ENCODE data around the gene GMCL2. TPM values are rescaled to one million over a fixed set of nuclear protein-coding genes. Genes with fewer than 3 reads are reported as not detected.

Gene GMCL2
- total and polyA plus RNA-seq, 7 experiments from 2014 or later = not detected

- peaks cover 0 to 8% (median 5%) of the 10 kb centered on the region in 5 donors for H3K36me3 Mint-ChIP-seq
- ATAC-seq = no peak
Observed at GRCh38 chr5:178155065-178155464, 32.1 kb downstream of the GMCL2 start.

DNA sequence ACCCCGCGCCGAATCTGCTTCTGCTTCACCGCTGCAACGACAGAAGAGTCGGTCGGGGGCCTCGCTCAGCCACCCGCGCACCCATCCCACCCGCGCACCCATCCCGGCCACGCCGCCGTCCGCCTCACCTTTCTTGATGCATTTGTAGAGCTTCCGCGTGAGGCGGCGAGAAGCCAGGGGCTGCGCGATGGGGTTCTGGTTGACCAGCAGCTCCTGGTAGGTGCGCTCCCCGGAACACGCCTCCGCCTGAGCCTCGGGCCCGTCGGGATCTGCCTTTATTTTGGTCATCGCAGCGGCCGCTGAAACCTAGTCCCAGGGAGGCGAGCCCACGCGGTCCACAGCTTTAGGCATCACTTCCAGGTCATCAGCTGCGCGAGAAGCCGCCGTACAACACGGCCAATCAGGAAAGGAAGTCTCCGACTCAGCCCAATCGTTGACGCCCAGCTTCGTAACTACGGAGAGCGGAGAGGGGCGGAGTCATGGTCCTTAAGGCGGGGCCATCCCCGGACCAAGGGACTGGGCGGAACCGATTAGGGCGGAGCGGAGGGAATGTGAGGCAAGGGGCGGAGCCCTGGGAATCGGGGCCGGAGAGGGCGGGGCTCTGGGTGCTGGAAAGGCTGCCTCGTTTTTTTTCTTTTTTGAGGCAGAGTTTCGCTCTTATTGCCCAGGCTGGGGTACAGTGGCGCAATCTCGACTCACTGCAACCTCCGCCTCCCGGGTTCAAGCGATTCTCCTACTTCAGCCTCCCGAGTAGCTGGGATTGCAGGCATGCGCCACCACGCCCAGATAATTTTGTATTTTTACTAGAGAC, 33.4 kb downstream of the GMCL2 start, which contains the start of gene NHP2:
TSS of gene NHP2 (minus strand) at position 356 of the 811 bp plus-strand sequence. CDS start at position 288, 68 bp downstream.
- intact Hi-C loops (cut with micrococcal nuclease) = loop anchor here (1.0 to 10.0 kb wide), 15 partner anchors 11 to 1644 kb away; partner anchors contain the start of genes HNRNPAB (in 2 of the 2), N4BP3 (in 2 of the 2), B4GALT7 (in 1 of the 2) and FAM193B (in 1 of the 2)
- H3K36me3 ChIP-seq (ENCODE audit: control insufficient read depth in 2 of 3, insufficient read depth in 3 of 3, low read length in 3 of 3) = peaks cover 0 to 27% (median 3%) of the 10 kb centered on the region in 3 experiments
- Mint-ChIP-seq H3K9me3 (no peaks in the 10 kb centered on the region), H3K27ac (peak within 1 kb of the TSS; percentile 55 to 96 (median 88)), H3K4me3 (peak within 1 kb of the TSS; percentile 88 to 98 (median 96)), H3K27me3 (peaks cover 0 to 1% (median 0%) of the 10 kb centered on the region in 5 donors), H3K4me1 (peaks cover 13 to 45% (median 38%) of the 10 kb centered on the region in 7 donors), H3K36me3 (peaks cover 0 to 12% (median 5%) of the 10 kb centered on the region in 5 donors)
- H3K27ac ChIP-seq (ENCODE audit: low read depth, low read length) = peak within 1 kb of the TSS; percentile 72
- H3K4me3 ChIP-seq (ENCODE audit: low read length) = peak within 1 kb of the TSS; percentile 85
- peaks cover 11 to 18% of the 10 kb centered on the region in 2 donors for H3K4me1 ChIP-seq (ENCODE audit: control insufficient read depth in 2 of 2, insufficient read depth in 2 of 2, low read length in 2 of 2)
- CTCF ChIA-PET = interaction anchor here (0.6 to 3.6 kb wide), 3 partner anchors 13 to 78 kb away, joined by 4 to 18 read pairs (median 9); no protein-coding TSS in a partner anchor
- DNase-seq = peak; percentile 89 to 98 (median 96)
- H3K27me3 ChIP-seq (ENCODE audit: control insufficient read depth in 2 of 2, insufficient read depth in 2 of 2, low read length in 2 of 2) = no peaks in the 10 kb centered on the region
- peak; percentile 100 for ATAC-seq
- POLR2A ChIA-PET = interaction anchor here (0.5 to 1.9 kb wide), 7 partner anchors 18 to 1735 kb away, joined by 3 to 11 read pairs (median 3); partner anchors contain the start of gene RMND5B
- H3K9me3 ChIP-seq (ENCODE audit: control insufficient read depth in 2 of 3, low read length in 3 of 3) = no peaks in the 10 kb centered on the region

More at GRCh38 chr5:178155065-178155464, 32.1 kb downstream of the GMCL2 start:
- H3K27me3 ChIP-seq (ENCODE audit: control insufficient read depth in 2 of 2, insufficient read depth in 2 of 2, low read length in 2 of 2) = no peaks in the 10 kb centered on the region
- intact Hi-C loops (cut with micrococcal nuclease) = loop anchor here (2.0 to 10.0 kb wide), 2 partner anchors 50 to 550 kb away; partner anchors contain the start of genes B4GALT7 (in 1 of the 2) and HNRNPAB (in 1 of the 2)
- ChIA-PET POLR2A (no interaction called here), CTCF (interaction anchor here (0.6 to 3.6 kb wide), 3 partner anchors 10 to 79 kb away, joined by 3 to 18 read pairs (median 3); no protein-coding TSS in a partner anchor)
- no peak overlapping the region for H3K4me3 ChIP-seq (ENCODE audit: low read length)
- Mint-ChIP-seq H3K27me3 (peaks cover 0 to 1% (median 0%) of the 10 kb centered on the region in 5 donors), H3K9me3 (no peaks in the 10 kb centered on the region), H3K4me1 (peaks cover 13 to 41% (median 34%) of the 10 kb centered on the region in 7 donors), H3K4me3 (peak overlapping the region in 4 of 10 donors; percentile 7 to 98 (median 90)), H3K27ac (peak overlapping the region in 1 of 9 donors; percentile 51)
- no peak overlapping the region for H3K27ac ChIP-seq (ENCODE audit: low read depth, low read length)
- DNase-seq = no peak
- H3K36me3 ChIP-seq (ENCODE audit: control insufficient read depth in 2 of 3, insufficient read depth in 3 of 3, low read length in 3 of 3) = peaks cover 0 to 14% (median 1%) of the 10 kb centered on the region in 3 experiments
- H3K9me3 ChIP-seq (ENCODE audit: control insufficient read depth in 2 of 3, low read length in 3 of 3) = no peaks in the 10 kb centered on the region
- H3K4me1 ChIP-seq (ENCODE audit: control insufficient read depth in 2 of 2, insufficient read depth in 2 of 2, low read length in 2 of 2) = peaks cover 11 to 18% of the 10 kb centered on the region in 2 donors

GRCh38 chr5:178152491-178153444, 34.4 kb downstream of the GMCL2 start:
- intact Hi-C loops (cut with micrococcal nuclease) = loop anchor here (1.0 to 10.0 kb wide), 11 partner anchors 22 to 1645 kb away; partner anchors contain the start of genes N4BP3 (in 2 of the 2), B4GALT7 (in 1 of the 2), FAM193B (in 1 of the 2) and HNRNPAB (in 1 of the 2)
- ChIA-PET CTCF (interaction anchor here (0.6 to 3.6 kb wide), 3 partner anchors 14 to 77 kb away, joined by 4 to 18 read pairs (median 9); no protein-coding TSS in a partner anchor), POLR2A (interaction anchor here (0.5 to 1.9 kb wide), 10 partner anchors 9 to 1734 kb away, joined by 3 to 11 read pairs (median 3); partner anchors contain the start of gene RMND5B)
- Histone ChIP-seq H3K9me3 (ENCODE audit: control insufficient read depth in 2 of 3, low read length in 3 of 3) (no peaks in the 10 kb centered on the region), H3K27ac (ENCODE audit: low read depth, low read length) (peak overlapping the region; percentile 72), H3K4me1 (ENCODE audit: control insufficient read depth in 2 of 2, insufficient read depth in 2 of 2, low read length in 2 of 2) (peaks cover 11 to 18% of the 10 kb centered on the region in 2 donors), H3K36me3 (ENCODE audit: control insufficient read depth in 2 of 3, insufficient read depth in 3 of 3, low read length in 3 of 3) (peaks cover 0 to 37% (median 8%) of the 10 kb centered on the region in 3 experiments), H3K27me3 (ENCODE audit: control insufficient read depth in 2 of 2, insufficient read depth in 2 of 2, low read length in 2 of 2) (no peaks in the 10 kb centered on the region), H3K4me3 (ENCODE audit: low read length) (peak overlapping the region; percentile 85)
- Mint-ChIP-seq H3K27me3 (peaks cover 0 to 1% (median 0%) of the 10 kb centered on the region in 5 donors), H3K36me3 (peaks cover 0 to 15% (median 8%) of the 10 kb centered on the region in 5 donors), H3K4me1 (peaks cover 13 to 49% (median 38%) of the 10 kb centered on the region in 7 donors), H3K9me3 (no peaks in the 10 kb centered on the region), H3K27ac (peak overlapping the region; percentile 55 to 96 (median 87)), H3K4me3 (peak overlapping the region; percentile 88 to 98 (median 96))
- ATAC-seq (no peak), DNase-seq (no peak)

GRCh38 chr5:178150977-178151734, 36.0 kb downstream of the GMCL2 start:
- Histone ChIP-seq H3K27ac (ENCODE audit: low read depth, low read length) (peak overlapping the region; percentile 72), H3K27me3 (ENCODE audit: control insufficient read depth in 2 of 2, insufficient read depth in 2 of 2, low read length in 2 of 2) (no peaks in the 10 kb centered on the region), H3K36me3 (ENCODE audit: control insufficient read depth in 2 of 3, insufficient read depth in 3 of 3, low read length in 3 of 3) (peaks cover 0 to 53% (median 17%) of the 10 kb centered on the region in 3 experiments), H3K9me3 (ENCODE audit: control insufficient read depth in 2 of 3, low read length in 3 of 3) (no peaks in the 10 kb centered on the region), H3K4me3 (ENCODE audit: low read length) (no peak overlapping the region), H3K4me1 (ENCODE audit: control insufficient read depth in 2 of 2, insufficient read depth in 2 of 2, low read length in 2 of 2) (peaks cover 11 to 18% of the 10 kb centered on the region in 2 donors)
- no peaks in the 10 kb centered on the region for H3K9me3 Mint-ChIP-seq
- DNase-seq (no peak), ATAC-seq (no peak)
- peaks cover 13 to 53% (median 38%) of the 10 kb centered on the region in 7 donors for H3K4me1 Mint-ChIP-seq
- intact Hi-C loops (cut with micrococcal nuclease) = loop anchor here (5.0 to 10.0 kb wide), 4 partner anchors 39 to 1646 kb away; partner anchors contain the start of genes B4GALT7 (in 1 of the 2) and N4BP3 (in 1 of the 2)
- POLR2A ChIA-PET = interaction anchor here (1.0 kb wide), 1 partner anchor 75 kb away, joined by 4 read pairs; no protein-coding TSS in a partner anchor
- CTCF ChIA-PET = interaction anchor here (0.5 to 11.5 kb wide), 3 partner anchors 36 to 80 kb away, joined by 3 to 117 read pairs (median 3); no protein-coding TSS in a partner anchor
- H3K27ac Mint-ChIP-seq = peak overlapping the region in 8 of 9 donors; percentile 55 to 87 (median 76)
- peaks cover 0 to 1% (median 0%) of the 10 kb centered on the region in 5 donors for H3K27me3 Mint-ChIP-seq
- H3K36me3 Mint-ChIP-seq = peaks cover 0 to 17% (median 9%) of the 10 kb centered on the region in 5 donors
- peak overlapping the region in 7 of 10 donors; percentile 33 to 67 (median 61) for H3K4me3 Mint-ChIP-seq

Data from naive thymus-derived CD4-positive, alpha-beta T cell (primary cell).